K562 (cell line): ENCODE measurements around the gene LAMA4. TPM values are rescaled to one million over a fixed set of nuclear protein-coding genes. Genes with fewer than 3 reads are reported as not detected.
A peak's percentile ranks its signal among the peaks of the same experiment; 100 is the strongest.

Experiments used
- CUX1 ChIP-seq: fragments of 200-800 bp; sonication (Bioruptor generic); IDR thresholded peaks from 2 replicates; pipeline ENCODE4 v1.6.1; 2016; ENCODE audit warnings: missing genetic modification characterization, missing compliant biosample characterization
- DEAF1 ChIP-seq: fragments of 450-650 bp; formaldehyde crosslinking; IDR thresholded peaks from 2 replicates; pipeline ENCODE4 v1.4.0; 2020; ENCODE audit warnings: mild to moderate bottlenecking, moderate library complexity
- E2F4 ChIP-seq: sonication (generic); formaldehyde crosslinking; IDR thresholded peaks from 2 replicates; pipeline ENCODE4 v1.8.0; 2022; ENCODE audit warnings: mild to moderate bottlenecking, low read depth, missing genetic modification reagents
- SAFB2 ChIP-seq: fragments of 200-400 bp; formaldehyde crosslinking; IDR thresholded peaks from 2 replicates; pipeline ENCODE4 v1.6.1; 2018; ENCODE audit warnings: borderline replicate concordance, low read length, low read depth, moderate library complexity; ENCODE audit not compliant: severe bottlenecking
- SMC3 ChIP-seq: conservative IDR thresholded peaks from 2 replicates; pipeline ENCODE4 v1.6.1; 2011; ENCODE audit warnings: low read depth, low read length, improper control_type of control experiment; ENCODE audit not compliant: insufficient read depth
- TAF15 ChIP-seq: fragments of 200-400 bp; formaldehyde crosslinking; IDR thresholded peaks from 2 replicates; pipeline ENCODE4 v1.6.1; 2017; ENCODE audit warnings: mild to moderate bottlenecking, low read depth, low read length, moderate library complexity
- TAF9B ChIP-seq: fragments of 450-650 bp; IDR thresholded peaks from 2 replicates; pipeline ENCODE4 v1.6.1; 2018; ENCODE audit warnings: mild to moderate bottlenecking; ENCODE audit not compliant: partially characterized antibody
- ZC3H8 ChIP-seq: fragments of 450-650 bp; IDR thresholded peaks from 2 replicates; pipeline ENCODE4 v1.6.1; 2017
- ZNF316 ChIP-seq: fragments of 450-650 bp; IDR thresholded peaks from 2 replicates; pipeline ENCODE4 v1.6.1; 2016
- ZNF707 ChIP-seq: fragments of 250-450 bp; sonication (Bioruptor Pico); conservative IDR thresholded peaks from 2 replicates; pipeline ENCODE4 v1.8.0; 2022; ENCODE audit warnings: inconsistent platforms, mild to moderate bottlenecking, moderate library complexity
- polyA plus RNA-seq, 8 experiments: library from polyadenylated mRNA; depleted of rRNA in 4 of 8; stranded (reverse) in 5 of 8; unstranded in 3 of 8; fragments of >200 nt; fragmentation: Nextera tagmentation in 2 of 8; fragmentation: Illumina TruSeq in 1 of 8; extraction: Ambion mirVana in 2 of 8; extraction: Trizol in 1 of 8; gene quantifications; 2 replicates each; pipeline versions ENCODE4 v1.2.1 to v1.2.3, GENCODE V29; 2011 to 2014; ENCODE audit warnings: inconsistent platforms in 1 of 8, missing spikeins in 1 of 8
- total RNA-seq, 7 experiments: library from RNA; depleted of rRNA in 6 of 7; stranded (reverse); fragments of >200 nt in 6 of 7; fragmentation: Illumina TruSeq in 2 of 7; extraction: Trizol in 2 of 7; gene quantifications; 2 replicates each; pipeline versions ENCODE4 v1.2.1 to v1.2.3, GENCODE V29; 2011 to 2021; ENCODE audit warnings: low replicate concordance in 1 of 7

LAMA4 gene
- total and polyA plus RNA-seq, 9 of the 15 experiments (the other 6 are each of a cell fraction or from before 2014, with no cell fraction given) = 0.05 to 2.9 (median 0.51) TPM

- no peak for TF ChIP-seq CUX1 (CRISPR knock-in tag)
- TF ChIP-seq SAFB2 = no peak
- no peak for TF ChIP-seq DEAF1
- TF ChIP-seq E2F4 = no peak
- TF ChIP-seq ZC3H8 = no peak
- no peak for TF ChIP-seq SMC3
- TF ChIP-seq ZNF316 = peak; percentile 94
- TF ChIP-seq ZNF707 (CRISPR knock-in tag) = no peak
- TF ChIP-seq TAF15 = no peak
- no peak for TF ChIP-seq TAF9B
Measured at GRCh38 chr6:112081569-112081968, 172.8 kb downstream of the LAMA4 start (continued).
